Measurements from ENCODE around the gene TMEM18.
A peak's percentile ranks its signal among the peaks of the same experiment; 100 is the strongest.

Gene TMEM18

DNA sequence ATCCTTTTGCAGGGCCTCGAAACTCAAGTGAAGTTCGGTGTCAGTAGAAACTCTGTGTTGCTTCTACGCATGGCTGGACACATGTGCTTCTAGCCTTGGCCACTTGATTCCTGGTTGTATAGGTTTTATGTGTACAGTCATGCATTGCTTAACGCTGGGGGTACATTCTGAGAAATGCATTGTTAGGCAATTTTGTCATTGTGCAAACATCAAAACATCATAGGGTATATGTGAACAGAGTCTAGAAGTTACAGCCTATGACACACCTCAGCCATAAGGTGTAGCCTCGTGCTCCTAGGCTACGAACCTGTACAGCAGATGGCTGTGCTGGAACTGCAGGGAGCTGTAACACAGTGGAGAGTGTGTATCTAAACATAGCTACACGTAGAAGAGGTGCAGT is 39.4 kb downstream of the TMEM18 start:
- H3K36me3 ChIP-seq (ENCODE audit: control insufficient read depth in 1 of 2, insufficient read depth in 2 of 2, low read length in 2 of 2): no peaks in the 10 kb centered on the region
- H3K9me3 ChIP-seq (ENCODE audit: control insufficient read depth in 1 of 2, low read length in 2 of 2): no peaks in the 10 kb centered on the region
- no peak overlapping the region for H3K4me3 ChIP-seq (ENCODE audit: low read depth in 1 of 2, low read length in 2 of 2)
- peaks cover 0 to 11% of the 10 kb centered on the region in 2 donors for H3K4me1 ChIP-seq (ENCODE audit: control insufficient read depth in 1 of 2, insufficient read depth in 2 of 2, low read length in 2 of 2)
- H3K27ac ChIP-seq (ENCODE audit: low read length): no peak overlapping the region
- H3K27me3 ChIP-seq (ENCODE audit: low read depth, low read length): no peaks in the 10 kb centered on the region

DNA sequence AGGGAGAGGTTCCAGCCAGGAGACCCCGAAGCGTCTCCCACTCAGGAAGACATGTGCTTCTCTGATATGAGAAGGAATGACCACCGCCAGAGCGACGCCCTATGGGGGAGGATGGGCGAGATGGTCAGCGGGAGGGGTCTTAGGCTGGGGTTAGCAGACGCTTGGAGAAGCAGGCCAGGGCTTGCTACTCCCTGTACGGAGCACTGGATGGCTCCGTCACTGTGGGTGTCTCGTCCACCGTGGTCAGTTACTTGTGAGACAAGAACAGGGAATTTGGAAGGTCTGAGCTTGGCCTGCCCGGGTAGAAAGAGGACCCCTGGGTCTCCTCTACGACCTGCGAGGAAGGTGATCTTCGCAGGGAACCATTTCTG is 39.8 kb downstream of the TMEM18 start:
- no peaks in the 10 kb centered on the region for H3K27me3 ChIP-seq (ENCODE audit: low read depth, low read length)
- H3K4me1 ChIP-seq (ENCODE audit: control insufficient read depth in 1 of 2, insufficient read depth in 2 of 2, low read length in 2 of 2): peaks cover 0 to 11% of the 10 kb centered on the region in 2 donors
- peak overlapping the region in 1 of 2 donors; percentile 3 for H3K4me3 ChIP-seq (ENCODE audit: low read depth in 1 of 2, low read length in 2 of 2)
- no peaks in the 10 kb centered on the region for H3K9me3 ChIP-seq (ENCODE audit: control insufficient read depth in 1 of 2, low read length in 2 of 2)
- no peaks in the 10 kb centered on the region for H3K36me3 ChIP-seq (ENCODE audit: control insufficient read depth in 1 of 2, insufficient read depth in 2 of 2, low read length in 2 of 2)
- no peak overlapping the region for H3K27ac ChIP-seq (ENCODE audit: low read length)

DNA sequence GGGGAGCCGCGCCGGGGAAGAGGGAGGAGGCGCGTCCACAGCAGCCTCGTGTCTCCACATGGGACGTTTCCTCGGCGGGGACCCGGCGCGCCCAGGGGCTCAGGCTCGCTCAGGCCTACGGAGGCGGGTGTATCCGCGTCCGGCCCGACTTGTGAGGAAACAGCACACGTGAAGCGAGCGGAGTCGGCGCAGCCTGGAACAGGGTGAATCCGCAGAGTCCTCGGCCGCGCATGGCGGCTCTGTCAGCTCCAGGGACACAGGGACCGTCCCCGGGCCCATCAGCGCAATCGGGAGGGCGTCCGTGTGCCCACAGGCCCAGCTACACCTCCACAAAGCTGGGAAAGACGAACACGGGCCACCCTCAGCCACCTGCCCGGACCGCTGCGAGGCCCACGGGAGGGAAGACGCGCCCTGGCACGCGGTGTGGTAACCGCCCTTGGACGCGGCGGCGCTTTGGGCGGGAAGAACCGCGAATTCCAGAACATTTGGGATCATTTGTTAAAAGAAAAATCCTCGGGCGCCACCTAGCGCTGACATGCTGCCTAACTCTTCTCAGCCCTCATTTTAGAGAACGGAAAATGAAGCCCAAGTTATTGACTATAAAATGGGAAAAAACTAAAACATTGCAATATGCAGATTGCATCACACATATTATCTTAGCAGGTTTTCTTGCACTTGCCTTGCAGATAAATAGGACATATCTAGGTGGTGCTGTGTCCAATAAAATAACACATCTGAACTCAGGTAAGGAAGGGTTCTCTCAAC is 40.4 kb downstream of the TMEM18 start:
- H3K36me3 ChIP-seq (ENCODE audit: control insufficient read depth in 1 of 2, insufficient read depth in 2 of 2, low read length in 2 of 2): no peaks in the 10 kb centered on the region
- no peak overlapping the region for H3K27ac ChIP-seq (ENCODE audit: low read length)
- peaks cover 0 to 11% of the 10 kb centered on the region in 2 donors for H3K4me1 ChIP-seq (ENCODE audit: control insufficient read depth in 1 of 2, insufficient read depth in 2 of 2, low read length in 2 of 2)
- H3K4me3 ChIP-seq (ENCODE audit: low read depth in 1 of 2, low read length in 2 of 2): peak overlapping the region; percentile 3 to 53
- H3K27me3 ChIP-seq (ENCODE audit: low read depth, low read length): no peaks in the 10 kb centered on the region
- H3K9me3 ChIP-seq (ENCODE audit: control insufficient read depth in 1 of 2, low read length in 2 of 2): no peaks in the 10 kb centered on the region

DNA sequence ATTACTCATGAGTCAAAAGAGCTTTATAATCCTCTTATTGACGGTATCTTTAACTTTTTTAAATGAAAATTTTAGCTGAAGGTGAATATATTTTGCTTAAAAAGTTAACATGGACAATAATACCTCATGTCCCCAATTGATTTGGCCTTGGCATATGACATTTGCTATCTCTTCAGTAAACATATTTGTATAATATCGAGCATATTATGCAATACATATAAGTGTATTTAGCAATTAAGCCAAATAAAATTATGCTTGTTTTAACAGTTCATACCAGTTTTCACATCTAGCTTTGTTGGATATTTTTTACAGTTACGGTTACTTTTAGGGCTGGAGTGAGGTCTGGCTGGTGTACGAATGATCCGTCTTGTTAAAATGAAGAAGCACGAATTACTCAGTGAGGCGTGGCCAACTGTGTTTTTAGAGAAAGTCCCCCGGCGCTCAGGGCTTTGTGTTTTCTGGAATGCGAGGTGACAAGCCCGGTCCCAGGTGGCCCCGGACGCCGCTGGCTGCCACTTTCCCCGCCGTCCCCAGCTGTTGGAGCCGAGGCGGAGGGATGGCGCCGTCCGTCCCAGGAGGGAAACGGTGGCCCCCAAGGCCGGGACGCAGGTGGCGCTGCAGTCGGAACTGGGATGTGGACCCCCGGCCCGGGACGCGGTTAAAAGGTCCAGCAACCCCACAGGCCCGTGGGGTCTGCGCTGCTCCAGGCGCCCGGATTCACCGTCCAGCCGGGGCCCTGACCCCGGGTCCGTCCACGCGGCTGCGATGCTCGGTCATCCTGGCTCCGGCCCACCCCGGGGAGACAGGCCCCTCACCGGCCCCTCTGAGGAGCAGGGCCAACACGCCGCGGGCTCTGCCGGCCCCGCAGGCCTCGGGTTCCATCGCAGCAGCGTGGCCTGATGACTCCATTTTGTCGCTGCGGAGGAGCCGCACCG is 41.3 kb downstream of the TMEM18 start:
- Histone ChIP-seq H3K27ac (ENCODE audit: low read length) (no peak overlapping the region), H3K27me3 (ENCODE audit: low read depth, low read length) (no peaks in the 10 kb centered on the region), H3K4me3 (ENCODE audit: low read depth in 1 of 2, low read length in 2 of 2) (peak overlapping the region in 1 of 2 donors; percentile 53), H3K4me1 (ENCODE audit: control insufficient read depth in 1 of 2, insufficient read depth in 2 of 2, low read length in 2 of 2) (peaks cover 0 to 11% of the 10 kb centered on the region in 2 donors), H3K36me3 (ENCODE audit: control insufficient read depth in 1 of 2, insufficient read depth in 2 of 2, low read length in 2 of 2) (no peaks in the 10 kb centered on the region), H3K9me3 (ENCODE audit: control insufficient read depth in 1 of 2, low read length in 2 of 2) (no peaks in the 10 kb centered on the region)

DNA sequence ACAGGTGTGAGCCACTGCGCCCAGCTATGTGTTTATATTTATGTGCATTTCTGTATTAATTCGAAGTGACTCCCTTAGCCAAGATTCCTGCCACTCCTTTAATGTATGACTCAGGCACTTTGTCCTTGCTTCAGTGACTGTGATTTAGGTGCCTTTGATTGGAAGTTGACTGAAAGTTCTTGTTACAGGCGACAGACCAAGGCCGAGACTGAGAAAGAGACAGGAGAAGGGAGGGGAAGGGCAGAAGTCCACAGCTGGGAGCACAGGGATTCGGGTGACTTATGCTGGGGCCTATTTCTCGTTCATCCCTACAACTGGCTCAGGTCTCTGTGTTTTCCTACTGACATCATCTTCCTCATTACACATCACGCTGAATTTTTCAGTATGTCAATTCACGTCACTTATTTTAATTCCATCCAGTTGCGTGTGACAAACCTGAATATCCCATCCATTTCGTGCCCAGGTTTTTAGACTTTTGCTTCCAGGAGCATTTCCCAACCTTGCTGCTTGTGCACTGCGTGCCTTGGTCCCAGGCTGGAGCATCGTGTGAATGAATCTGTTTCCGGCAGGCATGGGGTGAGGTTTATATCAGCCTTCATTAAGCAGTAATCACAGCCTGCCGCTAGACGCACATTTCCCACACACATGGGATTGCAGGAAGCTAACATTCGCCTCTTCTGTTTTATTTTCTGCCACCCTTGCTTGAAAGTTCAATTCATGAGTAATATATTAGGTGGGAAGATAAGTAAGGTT is 42.4 kb downstream of the TMEM18 start:
- no peaks in the 10 kb centered on the region for H3K27me3 ChIP-seq (ENCODE audit: low read depth, low read length)
- H3K4me3 ChIP-seq (ENCODE audit: low read depth in 1 of 2, low read length in 2 of 2): no peak overlapping the region
- H3K27ac ChIP-seq (ENCODE audit: low read length): no peak overlapping the region
- peaks cover 0 to 11% of the 10 kb centered on the region in 2 donors for H3K4me1 ChIP-seq (ENCODE audit: control insufficient read depth in 1 of 2, insufficient read depth in 2 of 2, low read length in 2 of 2)
- H3K9me3 ChIP-seq (ENCODE audit: control insufficient read depth in 1 of 2, low read length in 2 of 2): no peaks in the 10 kb centered on the region
- no peaks in the 10 kb centered on the region for H3K36me3 ChIP-seq (ENCODE audit: control insufficient read depth in 1 of 2, insufficient read depth in 2 of 2, low read length in 2 of 2)

DNA sequence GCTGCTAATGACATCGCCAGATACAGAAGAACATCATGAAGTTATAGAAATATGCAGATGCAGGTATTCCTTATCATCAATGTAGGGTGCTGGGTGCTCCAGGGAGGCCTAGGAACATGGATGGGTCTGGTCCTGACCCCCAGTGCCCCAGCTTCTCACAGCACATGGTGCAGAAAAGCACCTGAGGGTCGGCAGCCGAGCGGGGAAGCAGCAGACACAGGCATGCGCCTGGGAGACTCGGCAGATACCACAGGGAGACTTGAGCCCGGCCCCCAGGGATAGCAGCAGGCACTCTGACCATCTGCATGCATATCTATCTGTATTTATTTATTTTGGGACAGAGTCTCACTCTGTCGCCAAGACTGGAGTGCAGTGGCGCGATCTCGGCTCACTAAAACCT is 43.2 kb downstream of the TMEM18 start:
- no peak overlapping the region for H3K4me3 ChIP-seq (ENCODE audit: low read depth in 1 of 2, low read length in 2 of 2)
- H3K36me3 ChIP-seq (ENCODE audit: control insufficient read depth in 1 of 2, insufficient read depth in 2 of 2, low read length in 2 of 2): no peaks in the 10 kb centered on the region
- H3K4me1 ChIP-seq (ENCODE audit: control insufficient read depth in 1 of 2, insufficient read depth in 2 of 2, low read length in 2 of 2): peaks cover 0 to 11% of the 10 kb centered on the region in 2 donors
- no peak overlapping the region for H3K27ac ChIP-seq (ENCODE audit: low read length)
- H3K27me3 ChIP-seq (ENCODE audit: low read depth, low read length): no peaks in the 10 kb centered on the region
- H3K9me3 ChIP-seq (ENCODE audit: control insufficient read depth in 1 of 2, low read length in 2 of 2): no peaks in the 10 kb centered on the region

DNA sequence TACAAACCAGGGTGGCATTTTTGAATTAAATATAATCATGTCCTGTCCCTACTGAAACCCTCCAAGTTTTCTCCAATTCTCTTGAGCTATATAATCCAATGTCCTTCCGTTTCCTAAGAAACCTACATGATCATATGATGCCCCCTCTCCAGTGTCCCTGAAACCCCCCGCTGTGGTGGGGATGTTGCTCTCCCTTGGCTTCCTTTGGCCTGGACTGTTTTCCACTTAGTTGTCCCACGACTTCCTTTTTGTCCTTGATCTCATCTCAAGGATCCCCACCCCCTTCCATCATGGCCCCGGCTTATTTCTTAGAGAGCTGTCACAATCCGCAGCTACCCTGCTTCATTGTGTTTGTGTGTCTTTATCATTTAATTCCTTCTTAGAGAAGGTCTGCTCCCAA is 43.8 kb downstream of the TMEM18 start:
- Histone ChIP-seq H3K27me3 (ENCODE audit: low read depth, low read length) (no peaks in the 10 kb centered on the region), H3K4me3 (ENCODE audit: low read depth in 1 of 2, low read length in 2 of 2) (no peak overlapping the region), H3K27ac (ENCODE audit: low read length) (no peak overlapping the region), H3K4me1 (ENCODE audit: control insufficient read depth in 1 of 2, insufficient read depth in 2 of 2, low read length in 2 of 2) (peaks cover 0 to 11% of the 10 kb centered on the region in 2 donors), H3K36me3 (ENCODE audit: control insufficient read depth in 1 of 2, insufficient read depth in 2 of 2, low read length in 2 of 2) (no peaks in the 10 kb centered on the region), H3K9me3 (ENCODE audit: control insufficient read depth in 1 of 2, low read length in 2 of 2) (no peaks in the 10 kb centered on the region)

DNA sequence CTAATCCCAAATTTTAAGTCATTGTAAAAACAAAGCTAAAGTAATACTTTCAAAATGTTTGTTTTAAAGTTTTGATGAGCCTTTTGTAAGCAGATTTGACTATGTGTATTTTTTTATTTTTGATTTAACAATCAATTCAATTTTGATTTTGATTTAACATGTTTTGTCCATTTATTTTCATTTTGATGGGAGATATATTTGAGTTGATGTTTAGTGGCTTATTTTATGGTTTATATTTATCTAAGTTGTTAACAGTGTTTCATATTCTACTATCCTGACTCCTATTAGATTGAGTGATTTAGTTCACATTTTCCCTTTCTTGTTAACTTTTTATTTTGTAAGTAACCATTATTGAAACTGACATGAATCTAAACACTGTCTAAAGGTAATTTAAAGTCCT is 44.7 kb downstream of the TMEM18 start:
- Histone ChIP-seq H3K4me3 (ENCODE audit: low read depth in 1 of 2, low read length in 2 of 2) (no peak overlapping the region), H3K4me1 (ENCODE audit: control insufficient read depth in 1 of 2, insufficient read depth in 2 of 2, low read length in 2 of 2) (peaks cover 0 to 11% of the 10 kb centered on the region in 2 donors), H3K9me3 (ENCODE audit: control insufficient read depth in 1 of 2, low read length in 2 of 2) (no peaks in the 10 kb centered on the region)

DNA sequence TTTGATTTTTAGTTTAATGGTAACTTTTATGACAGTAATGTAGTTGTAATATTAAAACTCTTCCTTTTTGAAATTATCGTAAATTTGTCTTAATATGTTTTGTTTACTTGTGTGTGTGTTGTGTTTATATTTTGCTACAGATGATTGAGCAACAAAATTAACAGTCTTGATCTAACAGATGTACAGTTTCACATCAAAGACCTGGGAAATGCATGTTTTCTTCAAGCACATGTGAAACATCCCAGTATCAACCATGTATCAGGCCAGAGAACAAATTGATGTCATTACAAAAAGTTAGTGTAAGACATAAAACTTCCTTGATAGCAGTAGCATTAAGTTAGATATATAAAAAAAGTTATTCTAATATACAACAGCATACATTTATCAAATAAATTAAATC is 45.5 kb downstream of the TMEM18 start:
- no peaks in the 10 kb centered on the region for H3K27me3 ChIP-seq (ENCODE audit: low read depth, low read length)
- H3K4me3 ChIP-seq (ENCODE audit: low read depth in 1 of 2, low read length in 2 of 2): no peak overlapping the region
- H3K36me3 ChIP-seq (ENCODE audit: control insufficient read depth in 1 of 2, insufficient read depth in 2 of 2, low read length in 2 of 2): no peaks in the 10 kb centered on the region
- H3K9me3 ChIP-seq (ENCODE audit: control insufficient read depth in 1 of 2, low read length in 2 of 2): no peaks in the 10 kb centered on the region
- H3K4me1 ChIP-seq (ENCODE audit: control insufficient read depth in 1 of 2, insufficient read depth in 2 of 2, low read length in 2 of 2): peaks cover 0 to 7% of the 10 kb centered on the region in 2 donors
- no peak overlapping the region for H3K27ac ChIP-seq (ENCODE audit: low read length)

More for the DNA sequence above, 44.7 kb downstream of the TMEM18 start:
- no peaks in the 10 kb centered on the region for H3K27me3 ChIP-seq (ENCODE audit: low read depth, low read length)
- H3K36me3 ChIP-seq (ENCODE audit: control insufficient read depth in 1 of 2, insufficient read depth in 2 of 2, low read length in 2 of 2): no peaks in the 10 kb centered on the region
- no peak overlapping the region for H3K27ac ChIP-seq (ENCODE audit: low read length)

DNA sequence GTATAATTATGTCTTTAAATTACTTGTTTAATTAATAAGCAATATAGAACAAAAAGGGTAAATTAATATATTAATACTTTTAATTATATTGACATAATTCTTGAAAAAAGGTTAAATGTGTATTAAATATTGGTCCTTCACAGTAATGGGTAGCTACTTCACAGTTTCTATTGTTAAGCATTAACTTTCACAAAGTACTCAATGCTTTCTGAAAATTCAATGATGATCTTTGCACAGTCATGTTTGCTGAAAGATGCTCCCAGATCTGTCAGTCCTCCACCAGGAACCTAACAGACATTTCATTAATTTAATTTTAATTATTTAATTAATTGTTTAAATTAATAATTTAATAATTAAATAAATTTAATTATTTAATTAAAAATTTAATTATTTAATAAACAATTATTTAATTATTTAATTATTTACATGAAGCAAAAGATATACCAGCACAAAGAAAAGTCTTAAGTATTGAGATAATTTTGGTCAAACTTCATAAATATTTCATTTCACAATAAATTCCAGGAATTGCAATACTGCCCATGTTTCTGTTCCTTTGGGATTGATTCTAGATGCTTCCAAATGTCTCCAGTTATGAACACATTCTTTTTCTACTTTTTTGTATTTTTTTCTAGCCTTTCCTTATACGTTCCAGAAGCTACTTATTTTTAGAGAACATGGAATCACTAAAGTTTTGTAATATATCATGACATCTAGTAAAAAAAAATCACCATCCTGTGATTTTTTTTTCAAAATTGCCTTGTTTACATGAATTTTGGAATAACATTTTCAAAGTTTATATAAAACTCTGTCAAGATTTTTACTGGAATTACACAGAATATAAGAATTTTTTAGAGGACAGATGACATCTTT is 46.5 kb downstream of the TMEM18 start:
- Histone ChIP-seq H3K27ac (ENCODE audit: low read length) (no peak overlapping the region), H3K4me3 (ENCODE audit: low read depth in 1 of 2, low read length in 2 of 2) (no peak overlapping the region), H3K9me3 (ENCODE audit: control insufficient read depth in 1 of 2, low read length in 2 of 2) (no peaks in the 10 kb centered on the region), H3K36me3 (ENCODE audit: control insufficient read depth in 1 of 2, insufficient read depth in 2 of 2, low read length in 2 of 2) (no peaks in the 10 kb centered on the region), H3K27me3 (ENCODE audit: low read depth, low read length) (no peaks in the 10 kb centered on the region), H3K4me1 (ENCODE audit: control insufficient read depth in 1 of 2, insufficient read depth in 2 of 2, low read length in 2 of 2) (no peaks in the 10 kb centered on the region)
